HepG2 (cell line): ENCODE results near the gene PRR19. TPM values are rescaled to one million over a fixed set of nuclear protein-coding genes. Genes with fewer than 3 reads are reported as not detected.

Source experiments
- DR1 ChIP-seq: sonication (generic); formaldehyde crosslinking; IDR thresholded peaks from 2 replicates; pipeline ENCODE4 v1.8.0; 2021; ENCODE audit warnings: mild to moderate bottlenecking, missing genetic modification reagents, inconsistent platforms
- ERF ChIP-seq: IDR thresholded peaks from 2 replicates; pipeline ENCODE4 v1.6.1; 2018; ENCODE audit warnings: missing biosample characterization, missing genetic modification reagents
- ETV5 ChIP-seq: IDR thresholded peaks from 2 replicates; pipeline ENCODE4 v1.6.1; 2018; ENCODE audit warnings: missing biosample characterization, missing genetic modification reagents, inconsistent platforms, borderline replicate concordance
- HCFC1 ChIP-seq: fragments of 150-350 bp; IDR thresholded peaks from 2 replicates; pipeline ENCODE4 v1.6.1; 2014; ENCODE audit warnings: low read depth, low read length
- HDAC1 ChIP-seq: sonication (generic); formaldehyde crosslinking; IDR thresholded peaks from 2 replicates; pipeline ENCODE4 v1.5.1; 2020; ENCODE audit warnings: mild to moderate bottlenecking, missing genetic modification reagents
- NR3C1 ChIP-seq: sonication (generic); formaldehyde crosslinking; IDR thresholded peaks from 2 replicates; pipeline ENCODE4 v1.4.0; 2020; ENCODE audit warnings: missing genetic modification reagents
- RCOR2 ChIP-seq: IDR thresholded peaks from 2 replicates; pipeline ENCODE4 v1.6.1; 2016; ENCODE audit warnings: missing biosample characterization, missing genetic modification reagents
- RFX3 ChIP-seq: IDR thresholded peaks from 2 replicates; pipeline ENCODE4 v1.6.1; 2016; ENCODE audit warnings: missing biosample characterization, missing genetic modification reagents
- SP5 ChIP-seq: IDR thresholded peaks from 2 replicates; pipeline ENCODE4 v1.6.1; 2016; ENCODE audit warnings: low read depth, borderline replicate concordance
- SPEN ChIP-seq: sonication (generic); formaldehyde crosslinking; IDR thresholded peaks from 2 replicates; pipeline ENCODE4 v1.5.1; 2020; ENCODE audit warnings: low read depth, mild to moderate bottlenecking, missing genetic modification reagents
- STAT5B ChIP-seq: sonication (generic); formaldehyde crosslinking; IDR thresholded peaks from 2 replicates; pipeline ENCODE4 v1.4.0; 2020; ENCODE audit warnings: missing genetic modification reagents
- ZBTB7B ChIP-seq: sonication (generic); formaldehyde crosslinking; IDR thresholded peaks from 2 replicates; pipeline ENCODE4 v1.4.0; 2020; ENCODE audit warnings: missing genetic modification reagents
- ZFP36 ChIP-seq: fragments of 150-350 bp; IDR thresholded peaks from 2 replicates; pipeline ENCODE4 v1.6.1; 2018; ENCODE audit warnings: borderline replicate concordance, low read length, low read depth; ENCODE audit not compliant: partially characterized antibody
- ZNF263 ChIP-seq: sonication (generic); formaldehyde crosslinking; IDR thresholded peaks from 2 replicates; pipeline ENCODE4 v1.4.0; 2020; ENCODE audit warnings: missing genetic modification reagents
- ZNF34 ChIP-seq: sonication (generic); formaldehyde crosslinking; IDR thresholded peaks from 2 replicates; pipeline ENCODE4 v1.4.0; 2020; ENCODE audit warnings: mild to moderate bottlenecking, missing genetic modification reagents, borderline replicate concordance
- ZNF547 ChIP-seq: sonication (generic); formaldehyde crosslinking; IDR thresholded peaks from 2 replicates; pipeline ENCODE4 v1.5.1; 2020; ENCODE audit warnings: mild to moderate bottlenecking, missing genetic modification reagents
- ZNF607 ChIP-seq: sonication (generic); formaldehyde crosslinking; IDR thresholded peaks from 2 replicates; pipeline ENCODE4 v1.5.1; 2020; ENCODE audit warnings: missing genetic modification reagents, mild to moderate bottlenecking, borderline replicate concordance
- ZNF737 ChIP-seq: sonication (generic); formaldehyde crosslinking; IDR thresholded peaks from 2 replicates; pipeline ENCODE4 v1.5.0; 2020; ENCODE audit warnings: missing genetic modification reagents, mild to moderate bottlenecking, borderline replicate concordance
- polyA plus RNA-seq, 8 experiments: library from polyadenylated mRNA; depleted of rRNA in 3 of 8; stranded (reverse) in 7 of 8; unstranded in 1 of 8; fragments of >200 nt; fragmentation: Illumina TruSeq in 4 of 8; extraction: Trizol in 4 of 8; gene quantifications; 2 replicates each; pipeline versions ENCODE4 v1.2.1 to v1.2.3, GENCODE V29; 2011 to 2016; ENCODE audit warnings: low read depth in 4 of 8, missing spikeins in 1 of 8, mixed read lengths in 1 of 8; ENCODE audit not compliant: insufficient read depth in 1 of 8
- total RNA-seq, 5 experiments: library from RNA; depleted of rRNA; stranded (reverse); fragments of >200 nt; fragmentation: Illumina TruSeq; extraction: Trizol; gene quantifications; 2 replicates each; pipeline ENCODE4 v1.2.3, GENCODE V29; 2016; ENCODE audit warnings: low read depth in 1 of 5
- TF ChIP-seq, protein P1 (sequence below): sonication (generic); formaldehyde crosslinking; IDR thresholded peaks from 2 replicates; pipeline ENCODE4 v1.9.0; 2021; ENCODE audit warnings: missing genetic modification reagents, mild to moderate bottlenecking, borderline replicate concordance
- TF ChIP-seq, protein P2 (sequence below), 2 experiments: sonication (generic) in 1 of 2; formaldehyde crosslinking in 1 of 2; IDR thresholded peaks; 2 replicates each; pipeline versions ENCODE4 v1.4.0 to v1.6.1; 2018 to 2020; ENCODE audit warnings: missing genetic modification reagents in 2 of 2, borderline replicate concordance in 1 of 2, low read depth in 1 of 2, mild to moderate bottlenecking in 1 of 2, missing biosample characterization in 1 of 2
- TF ChIP-seq, protein P3 (sequence below): IDR thresholded peaks from 2 replicates; pipeline ENCODE4 v1.4.0; 2020; ENCODE audit warnings: mild to moderate bottlenecking, missing genetic modification reagents

The PRR19 gene
- total and polyA plus RNA-seq, 2 of the 13 experiments (the other 11 are each of a cell fraction or from before 2014, with no cell fraction given), result 0.21 to 0.33 TPM

DNA sequence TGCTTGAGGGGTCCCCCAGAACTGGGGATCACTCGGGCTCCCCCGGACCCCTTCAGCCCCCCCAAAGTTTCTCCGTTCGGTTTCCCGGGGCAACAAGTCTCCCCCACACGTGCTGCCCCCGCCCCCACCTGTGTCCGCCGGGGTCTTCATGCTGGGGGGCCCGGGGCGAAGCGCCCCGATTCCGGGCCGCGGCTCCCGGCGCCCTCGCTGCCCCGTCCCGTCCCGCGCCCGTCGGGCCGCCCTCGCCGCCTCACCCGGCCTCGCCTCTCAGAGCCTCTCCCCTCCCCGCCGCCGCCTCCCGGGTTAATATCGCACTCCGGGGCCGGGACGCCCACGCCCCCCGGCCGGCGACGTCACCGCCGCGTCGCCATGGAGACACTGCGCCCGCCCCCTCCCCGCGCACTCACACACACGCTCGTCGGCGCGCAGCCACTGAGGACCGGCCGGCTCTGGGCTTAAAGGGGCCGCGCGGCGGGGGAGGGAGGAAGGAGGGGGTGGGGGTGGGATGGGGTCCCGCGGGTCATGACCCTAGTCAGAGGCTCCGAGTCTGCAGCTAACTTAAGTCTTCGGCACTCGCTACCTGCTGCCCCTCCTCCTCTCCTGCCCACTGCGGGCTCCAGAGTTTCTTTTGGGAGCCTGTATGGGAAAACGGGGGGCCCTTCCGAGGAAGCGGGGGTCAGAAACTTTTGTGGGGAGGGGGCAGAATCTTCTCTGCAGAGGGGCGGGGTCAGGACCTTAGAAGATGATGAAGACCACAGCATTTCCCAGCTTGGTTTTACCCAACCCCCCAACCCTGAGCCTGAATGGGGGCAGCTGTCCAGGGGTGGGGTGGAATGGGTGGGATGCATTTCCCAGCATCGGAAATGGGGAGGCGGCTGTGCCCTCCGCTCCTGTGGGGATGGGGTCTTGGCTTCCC lies 46.8 kb upstream of the PRR19 start, which contains the start of gene ERF (continued):
- TF ChIP-seq ETV5 (no peak; the same call in 1 of the 2 replicates), ZNF34 (CRISPR knock-in tag) (no peak), STAT5B (CRISPR knock-in tag) (no peak), SP5 (CRISPR knock-in tag) (peak; percentile 45; the same call in 1 of the 2 replicates), DR1 (peak; percentile 90; the same call in 1 of the 2 replicates), RCOR2 (CRISPR knock-in tag) (no peak), ZBTB7B (CRISPR knock-in tag) (no peak), HCFC1 (no peak), ZFP36 (no peak), ZNF607 (CRISPR knock-in tag) (peak; percentile 58; the same call in 1 of the 2 replicates), RFX3 (CRISPR knock-in tag) (peak; percentile 87), SPEN (no peak), HDAC1 (CRISPR knock-in tag) (peak; percentile 25; the same call in 1 of the 2 replicates), NR3C1 (CRISPR knock-in tag) (no peak), ZNF737 (CRISPR knock-in tag) (no peak), ZNF263 (CRISPR knock-in tag) (no peak), ERF (CRISPR knock-in tag) (0 out of 2 replicates have a peak, but pooled peaks have one; percentile 19), ZNF547 (CRISPR knock-in tag) (no peak)
- TF ChIP-seq, protein P1, sequence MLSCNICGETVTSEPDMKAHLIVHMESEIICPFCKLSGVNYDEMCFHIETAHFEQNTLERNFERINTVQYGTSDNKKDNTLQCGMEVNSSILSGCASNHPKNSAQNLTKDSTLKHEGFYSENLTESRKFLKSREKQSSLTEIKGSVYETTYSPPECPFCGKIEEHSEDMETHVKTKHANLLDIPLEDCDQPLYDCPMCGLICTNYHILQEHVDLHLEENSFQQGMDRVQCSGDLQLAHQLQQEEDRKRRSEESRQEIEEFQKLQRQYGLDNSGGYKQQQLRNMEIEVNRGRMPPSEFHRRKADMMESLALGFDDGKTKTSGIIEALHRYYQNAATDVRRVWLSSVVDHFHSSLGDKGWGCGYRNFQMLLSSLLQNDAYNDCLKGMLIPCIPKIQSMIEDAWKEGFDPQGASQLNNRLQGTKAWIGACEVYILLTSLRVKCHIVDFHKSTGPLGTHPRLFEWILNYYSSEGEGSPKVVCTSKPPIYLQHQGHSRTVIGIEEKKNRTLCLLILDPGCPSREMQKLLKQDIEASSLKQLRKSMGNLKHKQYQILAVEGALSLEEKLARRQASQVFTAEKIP (CRISPR knock-in tag), result no peak
- TF ChIP-seq, protein P2, sequence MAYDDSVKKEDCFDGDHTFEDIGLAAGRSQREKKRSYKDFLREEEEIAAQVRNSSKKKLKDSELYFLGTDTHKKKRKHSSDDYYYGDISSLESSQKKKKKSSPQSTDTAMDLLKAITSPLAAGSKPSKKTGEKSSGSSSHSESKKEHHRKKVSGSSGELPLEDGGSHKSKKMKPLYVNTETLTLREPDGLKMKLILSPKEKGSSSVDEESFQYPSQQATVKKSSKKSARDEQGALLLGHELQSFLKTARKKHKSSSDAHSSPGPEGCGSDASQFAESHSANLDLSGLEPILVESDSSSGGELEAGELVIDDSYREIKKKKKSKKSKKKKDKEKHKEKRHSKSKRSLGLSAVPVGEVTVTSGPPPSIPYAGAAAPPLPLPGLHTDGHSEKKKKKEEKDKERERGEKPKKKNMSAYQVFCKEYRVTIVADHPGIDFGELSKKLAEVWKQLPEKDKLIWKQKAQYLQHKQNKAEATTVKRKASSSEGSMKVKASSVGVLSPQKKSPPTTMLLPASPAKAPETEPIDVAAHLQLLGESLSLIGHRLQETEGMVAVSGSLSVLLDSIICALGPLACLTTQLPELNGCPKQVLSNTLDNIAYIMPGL (CRISPR knock-in tag; IDR thresholded peaks at IDR 0.05; ENCODE audit: borderline replicate concordance in 1 of 2, low read depth in 1 of 2), result peak in 1 of 2 experiments; percentile 52; a peak in 1 of 4 replicates
- TF ChIP-seq, protein P3, sequence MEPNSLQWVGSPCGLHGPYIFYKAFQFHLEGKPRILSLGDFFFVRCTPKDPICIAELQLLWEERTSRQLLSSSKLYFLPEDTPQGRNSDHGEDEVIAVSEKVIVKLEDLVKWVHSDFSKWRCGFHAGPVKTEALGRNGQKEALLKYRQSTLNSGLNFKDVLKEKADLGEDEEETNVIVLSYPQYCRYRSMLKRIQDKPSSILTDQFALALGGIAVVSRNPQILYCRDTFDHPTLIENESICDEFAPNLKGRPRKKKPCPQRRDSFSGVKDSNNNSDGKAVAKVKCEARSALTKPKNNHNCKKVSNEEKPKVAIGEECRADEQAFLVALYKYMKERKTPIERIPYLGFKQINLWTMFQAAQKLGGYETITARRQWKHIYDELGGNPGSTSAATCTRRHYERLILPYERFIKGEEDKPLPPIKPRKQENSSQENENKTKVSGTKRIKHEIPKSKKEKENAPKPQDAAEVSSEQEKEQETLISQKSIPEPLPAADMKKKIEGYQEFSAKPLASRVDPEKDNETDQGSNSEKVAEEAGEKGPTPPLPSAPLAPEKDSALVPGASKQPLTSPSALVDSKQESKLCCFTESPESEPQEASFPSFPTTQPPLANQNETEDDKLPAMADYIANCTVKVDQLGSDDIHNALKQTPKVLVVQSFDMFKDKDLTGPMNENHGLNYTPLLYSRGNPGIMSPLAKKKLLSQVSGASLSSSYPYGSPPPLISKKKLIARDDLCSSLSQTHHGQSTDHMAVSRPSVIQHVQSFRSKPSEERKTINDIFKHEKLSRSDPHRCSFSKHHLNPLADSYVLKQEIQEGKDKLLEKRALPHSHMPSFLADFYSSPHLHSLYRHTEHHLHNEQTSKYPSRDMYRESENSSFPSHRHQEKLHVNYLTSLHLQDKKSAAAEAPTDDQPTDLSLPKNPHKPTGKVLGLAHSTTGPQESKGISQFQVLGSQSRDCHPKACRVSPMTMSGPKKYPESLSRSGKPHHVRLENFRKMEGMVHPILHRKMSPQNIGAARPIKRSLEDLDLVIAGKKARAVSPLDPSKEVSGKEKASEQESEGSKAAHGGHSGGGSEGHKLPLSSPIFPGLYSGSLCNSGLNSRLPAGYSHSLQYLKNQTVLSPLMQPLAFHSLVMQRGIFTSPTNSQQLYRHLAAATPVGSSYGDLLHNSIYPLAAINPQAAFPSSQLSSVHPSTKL, result peak; percentile 23; the same call in 1 of the 2 replicates
